Ramos (cell line): ENCODE measurements around the gene ADCK1.
"Not testable (repeated sequence)": the region's sequence is repeated elsewhere in the genome, so short reads cannot be mapped to it uniquely, and the experiment has no call there.

Source experiments
- in situ Hi-C: fragments of 300-500 bp; cut with MboI; formaldehyde crosslinking; loops from one replicate; pipeline ENCODE4 v1.14.3; 2022; ENCODE audit warnings: low sequenced_read_pairs; ENCODE audit not compliant: unreplicated experiment

Gene ADCK1

GRCh38 chr14:77890873-77891272 is 91.0 kb downstream of the ADCK1 start:
- in situ Hi-C loops = no loop called here

GRCh38 chr14:77892381-77892871 is 92.5 kb downstream of the ADCK1 start:
- in situ Hi-C loops = no loop called here

- in situ Hi-C loops = no loop called here
These were observed 93.1 kb downstream of the ADCK1 start for GRCh38 chr14:77892890-77893484.

GRCh38 chr14:77897374-77897773 is 97.5 kb downstream of the ADCK1 start:
- in situ Hi-C loops = no loop called here

GRCh38 chr14:77902811-77903210 is 102.9 kb downstream of the ADCK1 start:
- in situ Hi-C loops = no loop called here

GRCh38 chr14:77903221-77903620 is 103.3 kb downstream of the ADCK1 start:
- in situ Hi-C loops = no loop called here

GRCh38 chr14:77903937-77904617 is 104.2 kb downstream of the ADCK1 start:
- in situ Hi-C loops = no loop called here

- in situ Hi-C loops = no loop called here
These were observed 106.5 kb downstream of the ADCK1 start for GRCh38 chr14:77906446-77906845.

- in situ Hi-C loops = no loop called here
These were observed 108.9 kb downstream of the ADCK1 start for GRCh38 chr14:77908847-77909246.

GRCh38 chr14:77909911-77910310 is 110.0 kb downstream of the ADCK1 start:
- in situ Hi-C loops = no loop called here

- in situ Hi-C loops = no loop called here
These were observed 110.6 kb downstream of the ADCK1 start for GRCh38 chr14:77910506-77910905.

GRCh38 chr14:77911356-77911755 is 111.4 kb downstream of the ADCK1 start:
- in situ Hi-C loops = no loop called here

- in situ Hi-C loops = no loop called here
These were observed 113.0 kb downstream of the ADCK1 start for GRCh38 chr14:77912754-77913556.

- in situ Hi-C loops = no loop called here
These were observed 114.3 kb downstream of the ADCK1 start for GRCh38 chr14:77914073-77914721.

GRCh38 chr14:77915390-77915789 is 115.5 kb downstream of the ADCK1 start:
- in situ Hi-C loops = not testable (repeated sequence)

- in situ Hi-C loops = no loop called here
These were observed 117.7 kb downstream of the ADCK1 start for GRCh38 chr14:77917491-77918201.

- in situ Hi-C loops = no loop called here
These were observed 118.5 kb downstream of the ADCK1 start for GRCh38 chr14:77918448-77918847.

GRCh38 chr14:77920312-77920711 is 120.4 kb downstream of the ADCK1 start:
- in situ Hi-C loops = no loop called here

GRCh38 chr14:77921818-77922217 is 121.9 kb downstream of the ADCK1 start:
- in situ Hi-C loops = no loop called here
